22Rv1 (cell line): ENCODE results near the gene CES1.

Experiments
- ZFX ChIP-seq: fragments of 450-650 bp; IDR thresholded peaks from 2 replicates; pipeline ENCODE4 v1.6.1; 2017; ENCODE audit warnings: antibody characterized with exemption, borderline replicate concordance
- TF ChIP-seq, protein P1 (sequence below): fragments of 450-650 bp; IDR thresholded peaks from 2 replicates; pipeline ENCODE4 v1.5.1; 2017; ENCODE audit warnings: mild to moderate bottlenecking

DNA sequence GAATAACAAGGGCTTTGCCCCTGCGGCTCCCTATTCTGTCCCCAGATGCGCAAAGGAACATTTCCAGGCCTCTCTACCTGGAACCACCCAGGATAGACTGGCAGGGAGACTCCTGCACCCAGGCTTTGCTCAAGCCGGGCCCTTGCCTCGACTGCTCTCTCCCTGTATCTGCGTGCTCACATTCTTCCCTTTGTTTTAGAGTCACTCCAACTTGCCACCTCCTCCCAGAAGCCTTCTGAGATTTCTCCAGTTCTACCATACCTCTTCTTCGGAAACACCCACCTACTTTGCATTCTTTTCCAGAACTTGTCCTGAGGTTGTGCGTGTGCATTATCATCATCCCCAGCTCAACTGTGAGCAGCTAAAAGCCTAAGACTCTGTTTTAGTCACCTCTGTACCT is 39.2 kb upstream of the CES1 start:
- TF ChIP-seq, protein P1, sequence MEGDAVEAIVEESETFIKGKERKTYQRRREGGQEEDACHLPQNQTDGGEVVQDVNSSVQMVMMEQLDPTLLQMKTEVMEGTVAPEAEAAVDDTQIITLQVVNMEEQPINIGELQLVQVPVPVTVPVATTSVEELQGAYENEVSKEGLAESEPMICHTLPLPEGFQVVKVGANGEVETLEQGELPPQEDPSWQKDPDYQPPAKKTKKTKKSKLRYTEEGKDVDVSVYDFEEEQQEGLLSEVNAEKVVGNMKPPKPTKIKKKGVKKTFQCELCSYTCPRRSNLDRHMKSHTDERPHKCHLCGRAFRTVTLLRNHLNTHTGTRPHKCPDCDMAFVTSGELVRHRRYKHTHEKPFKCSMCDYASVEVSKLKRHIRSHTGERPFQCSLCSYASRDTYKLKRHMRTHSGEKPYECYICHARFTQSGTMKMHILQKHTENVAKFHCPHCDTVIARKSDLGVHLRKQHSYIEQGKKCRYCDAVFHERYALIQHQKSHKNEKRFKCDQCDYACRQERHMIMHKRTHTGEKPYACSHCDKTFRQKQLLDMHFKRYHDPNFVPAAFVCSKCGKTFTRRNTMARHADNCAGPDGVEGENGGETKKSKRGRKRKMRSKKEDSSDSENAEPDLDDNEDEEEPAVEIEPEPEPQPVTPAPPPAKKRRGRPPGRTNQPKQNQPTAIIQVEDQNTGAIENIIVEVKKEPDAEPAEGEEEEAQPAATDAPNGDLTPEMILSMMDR, result no peak
- TF ChIP-seq ZFX, result no peak
